Kidney (tissue), 14 donors: ENCODE data around the gene SIRPA. TPM values are rescaled to one million over a fixed set of nuclear protein-coding genes. Genes with fewer than 3 reads are reported as not detected.

Source experiments
- DNase-seq, 5 donors: peaks; one replicate each; pipeline ENCODE4 v3.0.0-alpha.2; 2013 to 2020
- FAIRE-seq: peaks from 2 replicates; lab custom pipeline; 2012; peaks lifted over from hg19 to GRCh38; lab: Jason Lieb, UNC
- H3K27ac ChIP-seq, 2 donors: one replicate each; pipeline ENCODE4 v1.7.0; 2013; ENCODE audit warnings: low read depth in 2 of 2, low read length in 2 of 2, inconsistent platforms in 1 of 2
- H3K27me3 ChIP-seq: one replicate; pipeline ENCODE4 v1.7.1; 2013; ENCODE audit warnings: low read length, inconsistent platforms; ENCODE audit not compliant: control insufficient read depth, insufficient read depth
- H3K36me3 ChIP-seq, 3 donors: one replicate each; pipeline versions ENCODE4 v1.7.0 to v1.7.1; 2013; ENCODE audit warnings: low read length in 3 of 3, control low read depth in 1 of 3, inconsistent platforms in 1 of 3; ENCODE audit not compliant: insufficient read depth in 3 of 3, control insufficient read depth in 2 of 3
- H3K4me1 ChIP-seq, 3 donors: one replicate each; pipeline versions ENCODE4 v1.7.0 to v1.7.1; 2013; ENCODE audit warnings: low read length in 3 of 3, inconsistent platforms in 1 of 3, low read depth in 1 of 3; ENCODE audit not compliant: control insufficient read depth in 2 of 3, insufficient read depth in 2 of 3
- H3K4me3 ChIP-seq, 3 donors: one replicate each; pipeline versions ENCODE4 v1.7.0 to v1.8.1; 2013; ENCODE audit warnings: low read length in 3 of 3, control low read depth in 1 of 3, inconsistent platforms in 1 of 3
- H3K9ac ChIP-seq, 3 donors: one replicate each; pipeline versions ENCODE4 v1.7.0 to v1.7.1; 2013; ENCODE audit warnings: low read length in 3 of 3, control low read depth in 1 of 3, inconsistent platforms in 1 of 3
- H3K9me3 ChIP-seq, 3 donors: one replicate each; pipeline versions ENCODE4 v1.7.0 to v1.7.1; 2013; ENCODE audit warnings: low read length in 3 of 3, control low read depth in 1 of 3, inconsistent platforms in 1 of 3; ENCODE audit not compliant: control insufficient read depth in 2 of 3, insufficient read depth in 1 of 3
- CTCF ChIP-seq: IDR thresholded peaks from 3 replicates; pipeline ENCODE4 v1.5.1; 2012; ENCODE audit warnings: mild to moderate bottlenecking, moderate library complexity, borderline replicate concordance; ENCODE audit not compliant: insufficient read depth; ENCODE audit errors: extremely low read depth
- intact Hi-C: fragments of 100-400 bp; cut with DNase I; formaldehyde crosslinking; loops from one replicate; pipeline ENCODE4 v1.11.1; 2022
- polyA plus RNA-seq: library from polyadenylated mRNA; stranded (reverse); fragments of 350-450 nt; fragmentation: Illumina TruSeq; extraction: RNeasy Lipid Tissue Mini Kit (QIAGEN cat#74804); gene quantifications from one replicate; pipeline ENCODE4 v1.2.3, GENCODE V29; 2014; ENCODE audit warnings: low read depth, low replicate concordance; ENCODE audit not compliant: insufficient read depth
- total RNA-seq: library from RNA; stranded (reverse); fragmentation: NEBNext Ultra II Directional; extraction: Animal tissue kit (Norgen Biotek cat#: 25700); gene quantifications from one replicate; pipeline ENCODE4 v1.2.1, GENCODE V29; 2021
- donor health status: control.
- donor health status: control.
- donor health status: control.
- donor health status: control.
- donor health status: control.
- donor health status: DM: yes; HTN: yes; CAD: no.
- donor health status: Normal renal cell carcinoma (clear cell type).

Gene SIRPA
- total and polyA plus RNA-seq, 2 donors from 2014 or later, result 24.7 to 46.6 TPM

DNA sequence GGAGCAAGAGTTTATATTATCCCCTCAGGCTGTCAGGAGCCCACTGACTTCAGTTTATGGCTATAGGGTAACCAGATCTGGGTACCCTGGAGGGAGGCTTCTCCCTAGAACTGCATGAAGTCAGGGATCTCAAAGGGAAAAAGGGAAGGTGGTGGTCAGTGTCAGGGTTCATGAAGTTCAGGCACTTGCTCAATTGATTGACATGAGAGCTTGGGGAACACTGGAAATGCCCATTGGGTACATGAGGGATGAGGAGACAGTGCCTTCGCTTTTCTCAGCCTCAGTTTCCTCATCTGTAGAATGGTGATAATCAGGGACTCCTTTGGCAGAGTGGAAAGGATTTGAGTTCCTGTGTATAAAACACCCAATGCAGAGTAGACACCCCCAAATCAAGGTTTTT is 22.6 kb downstream of the SIRPA start:
- Histone ChIP-seq H3K36me3 (peaks cover 0 to 3% (median 0%) of the 10 kb centered on the region in 3 donors), H3K27me3 (no peaks in the 10 kb centered on the region), H3K9ac (no peak overlapping the region), H3K4me1 (peaks cover 4 to 15% (median 6%) of the 10 kb centered on the region in 3 donors), H3K4me3 (no peak overlapping the region), H3K9me3 (no peaks in the 10 kb centered on the region), H3K27ac (no peak overlapping the region)
- FAIRE-seq (no peak), DNase-seq (no peak)
- intact Hi-C loops, result no loop called here
- no peak for TF ChIP-seq CTCF

DNA sequence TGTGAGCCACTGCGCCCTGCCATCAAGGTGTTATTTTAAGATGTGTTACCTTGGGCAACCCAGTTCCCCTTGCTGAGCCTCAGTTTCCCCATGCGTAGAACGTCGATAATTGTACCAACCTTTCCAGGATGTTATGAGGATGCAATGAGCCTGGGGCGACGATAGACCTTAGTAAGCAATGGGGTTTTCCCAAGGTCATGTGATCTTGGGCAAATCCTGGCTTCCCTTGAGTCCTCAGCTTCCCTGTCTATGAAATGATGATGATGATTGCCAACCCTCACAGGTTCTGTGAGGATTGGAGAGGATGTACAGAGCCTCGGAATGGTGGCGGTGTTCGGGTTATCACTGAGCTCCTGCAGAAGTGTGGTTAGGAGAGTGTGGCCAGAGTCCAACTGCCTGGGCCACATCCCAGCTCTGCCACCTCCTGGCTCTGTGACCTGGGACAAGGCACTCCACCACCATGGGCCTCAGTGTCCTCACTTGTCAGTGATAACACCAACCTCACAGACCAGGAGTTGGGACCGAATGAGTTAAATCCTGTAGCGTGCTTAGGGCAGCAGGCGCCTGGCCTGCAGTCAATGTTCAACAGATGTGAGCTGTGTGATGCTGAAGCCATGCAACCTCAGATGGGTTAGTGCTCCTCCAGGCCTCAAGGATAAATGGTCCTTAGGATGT is 23.4 kb downstream of the SIRPA start:
- Histone ChIP-seq H3K27ac (no peak overlapping the region), H3K9me3 (no peaks in the 10 kb centered on the region), H3K27me3 (no peaks in the 10 kb centered on the region), H3K36me3 (peaks cover 0 to 3% (median 0%) of the 10 kb centered on the region in 3 donors), H3K4me3 (no peak overlapping the region), H3K4me1 (peaks cover 4 to 15% (median 6%) of the 10 kb centered on the region in 3 donors), H3K9ac (no peak overlapping the region)
- FAIRE-seq (no peak), DNase-seq (peak in 1 of 5 donors; percentile 44)
- intact Hi-C loops, result no loop called here
- no peak for TF ChIP-seq CTCF

DNA sequence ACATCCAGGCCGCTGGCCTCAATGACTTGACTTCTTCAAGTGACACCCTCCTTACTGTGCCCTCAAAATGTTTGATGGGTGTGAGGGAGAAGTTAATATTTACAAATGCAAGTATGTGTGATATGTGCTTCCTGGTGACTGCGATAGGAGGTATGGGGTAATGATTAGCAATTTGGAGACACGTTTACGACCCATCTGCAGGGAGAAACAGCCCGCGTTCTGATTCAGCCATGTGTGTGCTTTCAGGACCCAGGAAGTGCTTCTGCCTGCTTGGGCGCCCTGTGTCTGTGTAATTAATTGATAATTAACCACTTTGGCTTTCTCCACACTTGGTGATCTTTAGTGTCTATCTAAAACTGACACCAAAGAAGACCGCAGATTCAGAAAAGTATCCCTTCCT is 25.0 kb downstream of the SIRPA start:
- Histone ChIP-seq H3K4me3 (no peak overlapping the region), H3K27me3 (no peaks in the 10 kb centered on the region), H3K9me3 (no peaks in the 10 kb centered on the region), H3K4me1 (peaks cover 4 to 15% (median 6%) of the 10 kb centered on the region in 3 donors), H3K36me3 (peaks cover 0 to 3% (median 0%) of the 10 kb centered on the region in 3 donors), H3K9ac (no peak overlapping the region), H3K27ac (peak overlapping the region in 1 of 2 donors; percentile 16)
- FAIRE-seq (no peak), DNase-seq (peak in 4 of 5 donors; percentile 33 to 80 (median 72))
- intact Hi-C loops, result no loop called here
- TF ChIP-seq CTCF, result no peak
